ENCODE data around the gene SF3B1.

DNA sequence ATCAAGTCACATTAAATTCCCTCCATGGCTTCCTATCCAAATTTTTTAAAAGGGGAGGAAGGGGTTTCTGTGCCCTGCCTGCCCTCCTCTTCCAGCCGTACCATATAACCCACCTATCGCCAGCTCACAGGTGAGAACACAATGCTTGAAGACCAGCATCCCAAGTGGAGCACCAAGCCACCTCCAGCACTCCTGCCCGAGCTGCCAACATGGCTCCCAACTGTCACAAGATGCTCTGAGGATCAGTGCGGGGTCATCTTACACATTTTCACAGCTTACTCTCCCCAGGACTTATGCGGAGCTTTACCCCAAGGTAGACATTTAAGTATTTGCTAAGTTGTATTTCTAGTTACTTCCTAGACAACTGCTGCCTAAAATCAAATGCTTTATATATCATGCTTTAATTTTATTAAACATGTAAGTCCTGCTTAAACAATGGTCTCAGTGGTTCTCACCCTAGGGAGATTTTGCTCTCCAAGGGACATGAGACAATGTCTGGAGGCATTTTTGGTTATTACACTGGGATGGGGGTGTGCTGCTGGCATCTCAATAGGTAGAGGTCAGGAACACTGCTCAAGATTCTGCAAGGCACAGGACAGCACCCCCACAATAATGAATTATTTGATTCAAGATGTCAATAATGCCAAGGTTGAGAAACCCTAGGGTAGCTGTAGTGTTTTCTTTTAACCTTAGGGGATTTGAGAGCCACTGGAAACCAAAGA, 45.8 kb downstream of the SF3B1 start:
- TF ChIP-seq, protein P1, sequence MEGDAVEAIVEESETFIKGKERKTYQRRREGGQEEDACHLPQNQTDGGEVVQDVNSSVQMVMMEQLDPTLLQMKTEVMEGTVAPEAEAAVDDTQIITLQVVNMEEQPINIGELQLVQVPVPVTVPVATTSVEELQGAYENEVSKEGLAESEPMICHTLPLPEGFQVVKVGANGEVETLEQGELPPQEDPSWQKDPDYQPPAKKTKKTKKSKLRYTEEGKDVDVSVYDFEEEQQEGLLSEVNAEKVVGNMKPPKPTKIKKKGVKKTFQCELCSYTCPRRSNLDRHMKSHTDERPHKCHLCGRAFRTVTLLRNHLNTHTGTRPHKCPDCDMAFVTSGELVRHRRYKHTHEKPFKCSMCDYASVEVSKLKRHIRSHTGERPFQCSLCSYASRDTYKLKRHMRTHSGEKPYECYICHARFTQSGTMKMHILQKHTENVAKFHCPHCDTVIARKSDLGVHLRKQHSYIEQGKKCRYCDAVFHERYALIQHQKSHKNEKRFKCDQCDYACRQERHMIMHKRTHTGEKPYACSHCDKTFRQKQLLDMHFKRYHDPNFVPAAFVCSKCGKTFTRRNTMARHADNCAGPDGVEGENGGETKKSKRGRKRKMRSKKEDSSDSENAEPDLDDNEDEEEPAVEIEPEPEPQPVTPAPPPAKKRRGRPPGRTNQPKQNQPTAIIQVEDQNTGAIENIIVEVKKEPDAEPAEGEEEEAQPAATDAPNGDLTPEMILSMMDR (IDR thresholded peaks at IDR 0.05), result no peak
- no peak for TF ChIP-seq POLR2A (IDR thresholded peaks at IDR 0.05)
